Superior temporal gyrus (tissue), 1 donor: ENCODE data around the gene CRK.

Experiments
- DNase-seq: peaks from one replicate; pipeline ENCODE4 v3.0.0-alpha.2; 2016; ENCODE audit errors: extremely low spot score

Gene CRK

GRCh38 chr17:1455797-1456599, at the start of gene CRK:
Gene CRK (minus strand): TSS chr17:1456232. CDS start chr17:1456117, 115 bp downstream.
- DNase-seq = peak; percentile 96

DNA sequence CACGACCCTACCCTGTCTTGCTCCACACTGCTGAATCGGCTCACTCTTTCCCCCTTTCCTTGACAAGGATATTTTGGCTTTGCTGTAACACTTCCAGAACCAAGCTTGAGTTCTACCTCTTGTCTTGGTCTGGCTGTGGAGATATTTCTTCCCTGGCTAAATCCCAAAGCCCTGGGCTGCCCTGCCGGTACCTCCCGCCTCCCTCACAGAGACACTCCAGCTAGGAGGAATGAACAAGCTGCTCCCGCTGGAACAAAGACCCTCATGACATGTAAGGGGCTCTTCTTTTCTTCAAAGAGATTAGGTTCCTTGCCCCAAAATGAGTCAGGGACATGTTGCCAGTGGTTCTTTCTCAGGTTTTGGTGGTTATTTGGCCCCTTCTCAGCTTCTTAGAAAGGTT, 49.6 kb upstream of the CRK start:
- no peak for DNase-seq

GRCh38 chr17:1504866-1505265, 48.8 kb upstream of the CRK start:
- DNase-seq = no peak

DNA sequence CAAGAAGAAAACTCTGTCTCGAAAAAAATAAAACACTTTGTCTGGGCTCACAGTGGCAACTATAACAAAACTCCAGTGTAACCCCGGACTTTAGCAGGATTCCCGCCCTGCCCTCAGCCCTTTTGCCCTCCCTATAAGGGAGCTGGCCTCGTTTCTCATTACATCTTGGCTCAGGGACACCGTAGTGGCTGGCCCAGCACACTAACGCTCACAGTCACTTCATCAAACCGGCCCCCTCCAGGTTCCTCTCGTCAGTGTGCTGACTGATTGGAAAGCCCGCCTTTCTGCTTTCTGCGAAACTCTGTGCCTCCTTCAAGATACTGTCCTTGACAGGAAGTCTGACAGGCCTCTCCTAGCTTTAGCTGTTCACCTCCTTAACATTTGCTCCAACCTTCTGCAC, 47.7 kb upstream of the CRK start:
- DNase-seq = no peak

DNA sequence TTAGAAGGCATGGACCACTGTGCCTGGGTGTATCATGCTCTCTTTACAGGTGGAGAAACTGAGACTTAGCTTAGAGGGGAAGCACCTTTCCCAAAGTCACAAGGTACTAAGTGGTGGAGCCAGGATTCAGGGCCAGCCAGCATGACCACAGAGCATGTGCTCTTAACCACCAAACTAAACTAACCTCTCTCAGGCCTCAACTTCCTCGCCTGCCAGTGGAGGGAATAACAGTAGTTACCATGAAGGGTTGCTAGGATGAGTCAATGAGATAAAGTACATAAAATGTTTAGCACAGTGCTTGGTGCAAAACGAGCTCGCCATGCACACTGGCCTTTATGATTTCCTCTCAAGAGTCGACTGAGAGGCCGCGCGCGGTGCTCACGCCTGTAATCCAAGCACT, 42.8 kb upstream of the CRK start:
- no peak for DNase-seq

DNA sequence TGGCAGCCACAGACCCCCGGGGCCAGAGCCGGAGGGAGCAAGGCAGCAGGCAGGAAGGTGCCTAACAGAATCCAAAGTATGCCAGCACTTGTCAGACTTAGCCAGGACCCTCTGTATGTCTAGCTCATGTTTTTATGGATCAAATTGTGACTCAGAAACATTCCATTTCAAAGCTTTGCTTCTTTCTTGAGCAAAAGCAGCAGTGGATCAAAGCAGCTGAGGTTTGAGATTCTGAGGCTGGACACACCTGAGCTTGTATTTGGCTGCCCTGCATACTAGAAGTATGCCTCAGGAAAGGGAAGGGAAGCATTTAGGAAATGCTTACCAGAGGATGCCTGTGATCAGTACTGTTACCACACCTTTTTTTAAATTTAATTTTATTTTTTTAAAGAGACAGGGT, 42.2 kb upstream of the CRK start:
- no peak for DNase-seq

DNA sequence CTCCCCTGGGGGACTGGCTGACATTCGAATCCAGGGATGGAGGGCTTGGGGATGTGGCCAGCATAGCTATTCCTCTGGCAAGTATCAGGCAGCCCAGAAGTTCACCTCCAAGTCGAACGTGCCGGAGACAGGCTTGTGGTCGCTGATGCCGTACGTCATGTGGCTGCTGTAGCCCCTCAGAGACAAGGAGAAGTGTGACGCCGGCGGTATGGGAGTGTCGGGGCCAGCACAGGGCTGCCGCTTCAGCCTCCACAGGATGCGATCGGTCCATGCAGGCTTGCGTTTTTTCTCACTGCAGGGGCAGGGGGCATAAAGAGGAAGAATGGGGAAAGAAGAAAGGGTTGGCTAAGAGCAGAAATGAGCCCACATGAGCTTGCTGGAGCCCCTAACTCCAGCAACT, 41.8 kb upstream of the CRK start:
- DNase-seq = no peak

DNA sequence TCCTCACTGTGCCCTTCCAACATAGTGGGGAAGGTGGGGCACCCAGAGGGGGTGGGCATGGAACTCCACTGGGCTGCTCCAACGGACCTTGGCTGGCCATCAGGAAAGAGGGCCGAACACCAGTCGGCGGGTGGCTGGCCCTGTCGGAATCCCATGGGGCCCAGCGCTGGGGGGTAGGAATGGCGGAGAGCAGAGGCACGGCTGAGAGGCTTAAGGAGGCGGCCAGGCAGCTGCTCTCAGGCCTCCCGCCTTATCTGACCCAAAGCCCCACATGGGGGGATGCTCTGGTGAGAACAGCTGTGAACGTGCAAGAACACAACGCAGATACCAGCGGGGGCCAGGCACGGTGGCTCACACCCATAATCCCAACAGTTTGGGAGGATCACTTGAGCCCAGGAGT, 40.8 kb upstream of the CRK start:
- DNase-seq = no peak

DNA sequence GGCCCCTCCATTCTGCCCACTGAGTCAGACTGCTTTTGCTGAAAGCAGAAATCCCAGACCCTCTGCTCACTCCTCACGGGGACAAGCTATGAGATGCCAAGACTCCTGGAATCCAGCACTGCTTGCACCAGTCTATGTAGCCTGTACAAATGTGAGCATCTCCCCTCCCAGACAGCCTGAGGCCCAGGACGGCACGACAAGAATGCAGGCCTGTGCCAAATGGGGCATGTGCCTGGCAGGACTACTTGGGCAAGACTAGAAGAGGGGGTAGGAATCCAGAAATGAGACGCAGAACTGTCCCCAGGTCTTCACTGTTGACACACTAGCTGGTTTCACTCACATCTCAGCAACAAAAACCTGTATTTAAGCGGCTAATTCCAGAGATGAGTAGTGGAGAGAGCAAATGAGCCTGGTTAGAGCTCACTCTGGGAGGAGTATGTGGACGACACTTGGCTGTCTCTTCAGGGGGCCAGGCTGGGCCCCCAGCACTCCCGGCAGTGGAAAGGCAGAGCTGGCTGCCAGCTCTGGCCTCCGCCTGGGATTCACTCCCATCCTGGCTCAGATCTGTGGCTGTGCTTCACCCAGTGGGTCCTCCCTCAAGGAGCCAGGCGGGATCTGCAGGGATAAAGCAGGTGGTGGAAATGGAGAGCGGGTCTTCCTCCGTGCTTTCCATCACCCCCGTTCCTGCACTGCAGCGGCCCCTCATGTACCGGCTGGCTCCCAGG, 39.4 kb upstream of the CRK start:
- no peak for DNase-seq

GRCh38 chr17:1494736-1495253, 38.8 kb upstream of the CRK start:
- DNase-seq = no peak

GRCh38 chr17:1494203-1494602, 38.2 kb upstream of the CRK start:
- no peak for DNase-seq

DNA sequence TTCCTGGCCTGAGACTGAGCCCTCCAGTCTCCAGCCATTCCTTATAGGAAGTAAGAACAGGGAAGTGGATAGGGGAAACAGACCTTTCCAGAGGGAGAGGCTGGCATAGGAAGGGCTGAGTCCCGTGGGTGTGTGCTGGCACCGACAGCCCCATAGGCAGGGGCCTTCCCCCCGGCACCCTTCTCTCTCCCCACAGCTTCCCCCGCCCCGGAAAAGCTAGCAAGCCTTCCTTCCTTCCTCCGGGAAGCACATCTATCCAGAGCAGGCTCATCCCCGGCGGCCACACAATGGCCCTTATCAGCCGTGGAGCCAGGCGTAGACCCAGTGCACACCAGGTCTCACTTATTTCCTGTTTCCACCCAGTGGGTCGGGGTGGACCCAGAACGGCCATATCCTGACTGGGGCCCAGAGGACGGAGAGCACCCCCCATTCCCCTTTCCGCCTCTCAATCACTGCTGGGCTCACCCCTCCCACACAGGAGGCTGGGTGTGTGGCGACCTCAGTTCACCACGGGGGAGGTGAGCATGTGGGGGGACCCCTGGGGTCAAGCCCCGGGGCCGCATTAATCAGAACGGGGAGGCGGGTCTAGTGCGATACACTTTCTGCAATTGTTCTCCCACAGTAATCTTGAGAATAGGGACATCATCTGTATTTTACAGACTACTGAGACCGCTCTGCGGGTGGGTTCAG, 37.4 kb upstream of the CRK start:
- no peak for DNase-seq

DNA sequence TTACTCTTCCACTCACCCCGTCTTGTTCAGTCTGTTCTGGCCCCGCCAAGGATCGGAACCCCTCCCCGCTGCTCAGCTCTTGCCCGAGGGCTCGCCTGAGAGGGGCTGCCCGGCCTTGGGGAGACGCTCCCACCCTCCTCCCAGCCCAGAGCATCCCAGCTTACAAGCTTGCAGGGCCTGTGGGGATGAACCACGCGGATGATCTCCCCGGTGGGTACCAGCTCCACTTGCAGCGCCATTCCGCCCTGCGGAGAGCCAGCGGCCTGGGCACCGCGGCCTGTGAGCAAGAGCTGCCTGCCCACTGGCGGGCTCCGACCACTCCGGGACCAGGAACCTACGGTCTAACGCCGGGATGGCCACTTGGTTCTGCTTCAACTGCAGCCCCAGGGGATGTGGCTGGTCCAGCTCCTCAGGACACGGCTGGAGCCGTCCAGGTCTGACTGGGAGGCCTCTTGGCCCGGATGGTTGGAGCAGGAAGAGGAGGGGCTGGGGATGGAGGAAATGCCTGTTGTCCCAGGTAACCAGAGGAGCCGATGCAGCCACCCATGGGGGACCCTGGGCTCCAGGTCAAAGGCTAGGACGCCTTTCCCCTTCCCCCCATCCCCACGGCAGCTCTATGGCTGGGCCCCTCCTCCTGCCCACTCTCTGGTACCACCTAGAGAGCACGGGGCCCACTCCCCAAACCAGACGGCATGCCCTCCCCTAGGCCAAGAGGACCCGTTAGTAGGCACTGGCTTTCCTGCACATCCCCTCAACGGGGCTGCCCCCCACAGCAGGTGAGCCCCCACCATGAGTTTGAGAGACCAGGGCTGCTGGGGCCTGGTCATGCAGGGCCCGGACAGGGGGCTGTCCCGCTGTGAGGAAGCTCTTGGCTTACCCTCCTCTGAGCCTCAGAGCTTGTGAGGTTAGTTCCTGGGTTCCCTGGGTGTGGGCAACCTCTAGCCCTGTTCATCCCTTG, 36.5 kb upstream of the CRK start, which contains the start of gene MYO1C:
MYO1C (minus strand) TSS at position 438 of the 958 bp plus-strand sequence; CDS start at position 239, 199 bp downstream.
- no peak for DNase-seq

DNA sequence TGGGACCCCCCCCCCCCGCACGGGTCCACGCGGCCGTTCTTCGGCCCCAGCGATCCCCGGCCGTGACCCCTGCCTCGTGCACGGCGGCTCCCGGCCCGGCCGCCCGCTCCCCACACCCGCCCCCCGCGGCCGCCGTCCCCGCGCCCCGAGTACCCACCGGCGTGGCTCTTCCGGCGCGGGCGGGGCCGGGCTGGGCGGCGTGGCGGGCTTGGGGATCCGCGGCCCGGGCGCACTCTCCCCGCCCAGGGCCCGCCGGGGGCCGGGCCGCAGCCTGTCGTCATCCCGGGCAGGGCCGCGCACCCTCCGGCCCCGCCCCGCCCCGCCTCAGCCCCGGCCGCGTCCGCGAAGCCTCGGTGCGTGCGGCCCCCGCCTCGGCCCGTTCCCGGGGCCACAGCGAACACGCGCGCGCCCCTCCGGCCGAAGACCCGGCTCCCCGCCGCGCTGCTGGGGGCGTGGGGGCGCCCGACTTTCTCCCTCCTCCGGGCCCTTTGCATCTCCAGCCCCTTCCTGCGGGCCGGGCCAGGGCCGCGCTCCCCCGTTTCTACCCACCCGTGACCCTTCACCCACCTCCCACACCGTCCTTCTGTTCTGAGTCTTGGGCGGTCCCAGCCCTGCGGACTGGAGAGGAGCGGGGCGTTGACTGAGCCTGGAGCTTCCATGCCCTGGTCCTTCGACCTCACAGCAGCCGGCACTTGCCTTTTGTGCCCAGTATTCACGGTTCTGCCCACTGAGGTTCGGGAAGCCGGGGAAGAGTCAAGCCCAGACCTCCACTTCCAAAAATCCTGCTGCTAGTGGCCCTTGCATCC, 35.6 kb upstream of the CRK start:
- DNase-seq = no peak

- peak; percentile 12 for DNase-seq
These were observed 34.8 kb upstream of the CRK start for GRCh38 chr17:1490643-1491442.

- DNase-seq = no peak
These were observed 32.8 kb upstream of the CRK start for GRCh38 chr17:1488826-1489270.

- DNase-seq = peak; percentile 72
These were observed 32.1 kb upstream of the CRK start for GRCh38 chr17:1487939-1488825.
